WTC11 (cell line): Measurements from ENCODE around the gene OSTM1. TPM values are rescaled to one million over a fixed set of nuclear protein-coding genes. Genes with fewer than 3 reads are reported as not detected.

Experiments used
- ATAC-seq: fragments of 200-7000 bp; cut with Tn5 transposase; 2 replicates; pipeline ENCODE4 v1.10.0; 2021; ENCODE audit warnings: mild to moderate bottlenecking, moderate library complexity
- CTCF ChIA-PET: fragments of 300-600 bp; sonication (Branson Sonifier 250); formaldehyde crosslinking; loops from one replicate; lab custom pipeline; 2021; ENCODE audit warnings: antibody characterized with exemption; lab: Charles Lee
- POLR2A ChIA-PET: fragments of 350-600 bp; sonication (Branson Sonifier 250); formaldehyde crosslinking; loops from one replicate; lab custom pipeline; 2021; ENCODE audit warnings: antibody characterized with exemption; lab: Charles Lee
- DNase-seq: peaks from one replicate; pipeline ENCODE4 v3.0.0; 2021; ENCODE audit warnings: low spot score
- H3K27ac Mint-ChIP-seq: 2 replicates; pipeline ENCODE4 v1.8.0; 2021; ENCODE audit warnings: mixed read lengths
- H3K27me3 Mint-ChIP-seq: 2 replicates; pipeline ENCODE4 v1.8.0; 2021; ENCODE audit warnings: low read depth, mild to moderate bottlenecking, moderate library complexity, mixed read lengths
- H3K36me3 Mint-ChIP-seq: 2 replicates; pipeline ENCODE4 v1.8.0; 2021; ENCODE audit warnings: mixed read lengths
- H3K4me1 Mint-ChIP-seq: 2 replicates; pipeline ENCODE4 v1.8.0; 2022; ENCODE audit warnings: mixed read lengths
- H3K4me3 Mint-ChIP-seq: 2 replicates; pipeline ENCODE4 v1.8.0; 2021; ENCODE audit warnings: mild to moderate bottlenecking, moderate library complexity, mixed read lengths
- H3K9me3 Mint-ChIP-seq: 2 replicates; pipeline ENCODE4 v1.8.0; 2021; ENCODE audit warnings: mixed read lengths
- ARID4B ChIP-seq: sonication (generic); formaldehyde crosslinking; IDR thresholded peaks from 2 replicates; pipeline ENCODE4 v1.8.0; 2023; ENCODE audit warnings: missing genetic modification reagents, mild to moderate bottlenecking, borderline replicate concordance
- ATF3 ChIP-seq: sonication (generic); formaldehyde crosslinking; conservative IDR thresholded peaks from 2 replicates; pipeline ENCODE4 v1.8.1; 2022; ENCODE audit warnings: mild to moderate bottlenecking, missing genetic modification reagents
- CBFB ChIP-seq: sonication (generic); formaldehyde crosslinking; IDR thresholded peaks from 2 replicates; pipeline ENCODE4 v1.8.1; 2022; ENCODE audit warnings: mild to moderate bottlenecking, low read depth, missing genetic modification reagents
- E2F4 ChIP-seq: sonication (generic); formaldehyde crosslinking; IDR thresholded peaks from 2 replicates; pipeline ENCODE4 v1.8.1; 2022; ENCODE audit warnings: low read depth, mild to moderate bottlenecking, moderate library complexity, missing genetic modification reagents, borderline replicate concordance
- E2F5 ChIP-seq: sonication (generic); formaldehyde crosslinking; IDR thresholded peaks from 2 replicates; pipeline ENCODE4 v1.8.1; 2022; ENCODE audit warnings: mild to moderate bottlenecking, moderate library complexity, missing genetic modification reagents
- IRF1 ChIP-seq: sonication (generic); formaldehyde crosslinking; IDR thresholded peaks from 2 replicates; pipeline ENCODE4 v1.8.0; 2023; ENCODE audit warnings: missing genetic modification reagents
- IRF2 ChIP-seq: sonication (generic); formaldehyde crosslinking; IDR thresholded peaks from 2 replicates; pipeline ENCODE4 v1.8.0; 2022; ENCODE audit warnings: low read depth, missing genetic modification reagents, borderline replicate concordance
- OVOL2 ChIP-seq: fragments of 250-450 bp; sonication (Bioruptor Pico); IDR thresholded peaks from 2 replicates; pipeline ENCODE4 v1.9.0; 2021; ENCODE audit warnings: mild to moderate bottlenecking, borderline replicate concordance
- PRRX2 ChIP-seq: fragments of 250-450 bp; sonication (Bioruptor Pico); IDR thresholded peaks from 2 replicates; pipeline ENCODE4 v1.8.0; 2021; ENCODE audit warnings: mild to moderate bottlenecking
- RORB ChIP-seq: fragments of 250-450 bp; sonication (Bioruptor Pico); IDR thresholded peaks from 2 replicates; pipeline ENCODE4 v1.9.0; 2021; ENCODE audit warnings: mild to moderate bottlenecking
- SMAD3 ChIP-seq: sonication (generic); formaldehyde crosslinking; IDR thresholded peaks from 2 replicates; pipeline ENCODE4 v1.8.0; 2022; ENCODE audit warnings: missing genetic modification reagents, mild to moderate bottlenecking, borderline replicate concordance
- SOX15 ChIP-seq: fragments of 250-450 bp; sonication (Bioruptor Pico); IDR thresholded peaks from 2 replicates; pipeline ENCODE4 v1.9.0; 2021; ENCODE audit warnings: mild to moderate bottlenecking
- TCF7 ChIP-seq: sonication (generic); formaldehyde crosslinking; IDR thresholded peaks from 2 replicates; pipeline ENCODE4 v1.8.0; 2022; ENCODE audit warnings: mild to moderate bottlenecking, low read depth, missing genetic modification reagents, moderate library complexity
- TEAD1 ChIP-seq: sonication (generic); formaldehyde crosslinking; IDR thresholded peaks from 2 replicates; pipeline ENCODE4 v1.8.0; 2022; ENCODE audit warnings: mild to moderate bottlenecking, missing genetic modification reagents
- ZNF281 ChIP-seq: sonication (generic); formaldehyde crosslinking; IDR thresholded peaks from 2 replicates; pipeline ENCODE4 v1.8.0; 2023; ENCODE audit warnings: mild to moderate bottlenecking, missing genetic modification reagents
- ZNF532 ChIP-seq: fragments of 250-450 bp; sonication (Bioruptor Pico); IDR thresholded peaks from 2 replicates; pipeline ENCODE4 v1.9.0; 2021; ENCODE audit warnings: mild to moderate bottlenecking, borderline replicate concordance
- total RNA-seq: library from RNA; stranded (reverse); gene quantifications from 3 replicates; pipeline ENCODE4 v1.2.3, GENCODE V29; 2021

The OSTM1 gene
- total RNA-seq, 1 experiment from 2014 or later, result 34.1 TPM

- 0 out of 2 replicates have a peak, but pooled peaks cover 5% of the 10 kb centered on the region for H3K4me1 Mint-ChIP-seq
- no peaks in the 10 kb centered on the region for H3K27me3 Mint-ChIP-seq
- no peak for ATAC-seq
- no peak for DNase-seq
- no peak overlapping the region for H3K27ac Mint-ChIP-seq
- CTCF ChIA-PET, result no interaction called here
- TF ChIP-seq ZNF281 (no peak), PRRX2 (CRISPR knock-in tag) (no peak), SOX15 (no peak), CBFB (CRISPR knock-in tag) (no peak), IRF2 (no peak), ARID4B (CRISPR knock-in tag) (no peak), ATF3 (CRISPR knock-in tag) (no peak), IRF1 (no peak), TCF7 (CRISPR knock-in tag) (no peak), OVOL2 (CRISPR knock-in tag) (no peak), RORB (CRISPR knock-in tag) (no peak)
- no peaks in the 10 kb centered on the region for H3K36me3 Mint-ChIP-seq
- H3K4me3 Mint-ChIP-seq, result no peak overlapping the region
- no peaks in the 10 kb centered on the region for H3K9me3 Mint-ChIP-seq
- POLR2A ChIA-PET, result no interaction called here
Measured at GRCh38 chr6:108029226-108029921, 45.2 kb downstream of the OSTM1 start.

- DNase-seq (no peak), ATAC-seq (peak; percentile 78)
- no peak for TF ChIP-seq SMAD3 (CRISPR knock-in tag)
- Mint-ChIP-seq H3K36me3 (no peaks in the 10 kb centered on the region), H3K27me3 (no peaks in the 10 kb centered on the region), H3K4me1 (0 out of 2 replicates have a peak, but pooled peaks cover 5% of the 10 kb centered on the region), H3K27ac (no peak overlapping the region), H3K9me3 (no peaks in the 10 kb centered on the region), H3K4me3 (no peak overlapping the region)
- ChIA-PET CTCF (no interaction called here), POLR2A (no interaction called here)
Measured at GRCh38 chr6:108027594-108027993, 46.9 kb downstream of the OSTM1 start.

GRCh38 chr6:108027056-108027455 is 47.5 kb downstream of the OSTM1 start:
- Mint-ChIP-seq H3K4me3 (no peak overlapping the region), H3K27ac (no peak overlapping the region), H3K36me3 (no peaks in the 10 kb centered on the region), H3K4me1 (0 out of 2 replicates have a peak, but pooled peaks cover 5% of the 10 kb centered on the region), H3K27me3 (no peaks in the 10 kb centered on the region), H3K9me3 (no peaks in the 10 kb centered on the region)
- DNase-seq (no peak), ATAC-seq (no peak)
- ChIA-PET CTCF (no interaction called here), POLR2A (no interaction called here)
- TF ChIP-seq E2F4 (CRISPR knock-in tag), result no peak
- no peak for TF ChIP-seq ZNF532 (CRISPR knock-in tag)
- TF ChIP-seq TEAD1 (CRISPR knock-in tag), result no peak
- no peak for TF ChIP-seq E2F5
